Esophagus muscularis mucosa (tissue), 4 donors: ENCODE data around the gene KLHL29.
A peak's percentile ranks its signal among the peaks of the same experiment; 100 is the strongest.

Experiments used
- EP300 ChIP-seq: sonication (generic); formaldehyde crosslinking; IDR thresholded peaks from one replicate; pipeline ENCODE4 v1.6.1; 2017; ENCODE audit warnings: antibody characterized with exemption
- POLR2A ChIP-seq: fragments of 450-650 bp; IDR thresholded peaks from one replicate; pipeline ENCODE4 v1.6.1; 2017; ENCODE audit warnings: antibody characterized with exemption, moderate library complexity, mild to moderate bottlenecking, low read depth
- POLR2AphosphoS5 ChIP-seq, 2 donors: sonication (generic); formaldehyde crosslinking; IDR thresholded peaks; one replicate each; pipeline ENCODE4 v1.6.1; 2017; ENCODE audit warnings: antibody characterized with exemption in 2 of 2
- TF ChIP-seq, protein P1 (sequence below), 3 experiments: fragments of 200-600 bp in 2 of 3; fragments of 450-650 bp in 1 of 3; sonication (generic) in 2 of 3; IDR thresholded peaks; one replicate each; pipeline ENCODE4 v1.5.1; 2017 to 2019; ENCODE audit warnings: antibody characterized with exemption in 3 of 3, mild to moderate bottlenecking in 2 of 3, moderate library complexity in 1 of 3

DNA sequence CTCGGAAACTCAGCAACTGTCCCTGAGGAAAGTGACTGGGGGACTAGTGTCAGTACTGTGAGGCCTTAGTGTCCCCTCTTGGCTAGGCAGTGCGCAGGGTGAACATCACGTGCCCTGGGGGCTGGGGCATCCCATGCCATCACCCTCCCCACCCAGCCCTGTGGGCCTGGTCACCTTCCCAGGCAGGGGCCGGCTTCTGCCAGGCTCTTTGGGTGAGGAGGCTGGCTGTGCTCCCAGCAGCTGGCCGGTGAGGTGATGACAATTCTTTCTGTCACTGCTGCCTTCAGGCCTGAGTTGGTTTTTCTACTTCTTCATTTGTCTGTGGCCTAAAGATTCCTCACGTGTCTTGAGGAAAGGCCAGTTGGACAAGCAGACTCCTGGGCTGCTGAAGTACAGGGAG lies 180.8 kb downstream of the KLHL29 start:
- TF ChIP-seq, protein P1, sequence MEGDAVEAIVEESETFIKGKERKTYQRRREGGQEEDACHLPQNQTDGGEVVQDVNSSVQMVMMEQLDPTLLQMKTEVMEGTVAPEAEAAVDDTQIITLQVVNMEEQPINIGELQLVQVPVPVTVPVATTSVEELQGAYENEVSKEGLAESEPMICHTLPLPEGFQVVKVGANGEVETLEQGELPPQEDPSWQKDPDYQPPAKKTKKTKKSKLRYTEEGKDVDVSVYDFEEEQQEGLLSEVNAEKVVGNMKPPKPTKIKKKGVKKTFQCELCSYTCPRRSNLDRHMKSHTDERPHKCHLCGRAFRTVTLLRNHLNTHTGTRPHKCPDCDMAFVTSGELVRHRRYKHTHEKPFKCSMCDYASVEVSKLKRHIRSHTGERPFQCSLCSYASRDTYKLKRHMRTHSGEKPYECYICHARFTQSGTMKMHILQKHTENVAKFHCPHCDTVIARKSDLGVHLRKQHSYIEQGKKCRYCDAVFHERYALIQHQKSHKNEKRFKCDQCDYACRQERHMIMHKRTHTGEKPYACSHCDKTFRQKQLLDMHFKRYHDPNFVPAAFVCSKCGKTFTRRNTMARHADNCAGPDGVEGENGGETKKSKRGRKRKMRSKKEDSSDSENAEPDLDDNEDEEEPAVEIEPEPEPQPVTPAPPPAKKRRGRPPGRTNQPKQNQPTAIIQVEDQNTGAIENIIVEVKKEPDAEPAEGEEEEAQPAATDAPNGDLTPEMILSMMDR (IDR thresholded peaks at IDR 0.05) = no peak
- TF ChIP-seq POLR2AphosphoS5 (IDR thresholded peaks at IDR 0.05) = peak in 1 of 2 donors; percentile 23
- TF ChIP-seq EP300 = no peak
- TF ChIP-seq POLR2A = no peak
